Measurements from ENCODE around the gene CDC42BPB.

DNA sequence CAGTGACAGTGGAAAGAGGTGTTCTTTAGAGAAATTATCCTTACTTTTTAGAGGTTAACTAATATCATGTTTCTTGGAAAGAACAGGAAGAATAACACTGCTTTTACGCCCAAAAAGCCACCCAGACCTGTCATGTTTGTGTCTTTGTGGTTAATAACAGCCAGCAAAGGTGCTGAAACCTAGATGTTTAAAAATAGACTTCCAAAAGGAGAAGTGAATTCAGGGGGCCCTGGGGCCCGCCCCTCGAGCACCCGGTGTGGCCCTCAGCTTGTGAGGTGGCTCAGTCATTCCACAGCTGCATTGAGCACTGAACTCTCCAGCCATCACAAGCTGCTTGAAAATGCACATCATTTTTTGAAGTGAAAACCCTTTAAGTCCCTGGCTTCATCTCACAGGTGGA lies 155.7 kb downstream of the CDC42BPB start:
- TF ChIP-seq, protein P1, sequence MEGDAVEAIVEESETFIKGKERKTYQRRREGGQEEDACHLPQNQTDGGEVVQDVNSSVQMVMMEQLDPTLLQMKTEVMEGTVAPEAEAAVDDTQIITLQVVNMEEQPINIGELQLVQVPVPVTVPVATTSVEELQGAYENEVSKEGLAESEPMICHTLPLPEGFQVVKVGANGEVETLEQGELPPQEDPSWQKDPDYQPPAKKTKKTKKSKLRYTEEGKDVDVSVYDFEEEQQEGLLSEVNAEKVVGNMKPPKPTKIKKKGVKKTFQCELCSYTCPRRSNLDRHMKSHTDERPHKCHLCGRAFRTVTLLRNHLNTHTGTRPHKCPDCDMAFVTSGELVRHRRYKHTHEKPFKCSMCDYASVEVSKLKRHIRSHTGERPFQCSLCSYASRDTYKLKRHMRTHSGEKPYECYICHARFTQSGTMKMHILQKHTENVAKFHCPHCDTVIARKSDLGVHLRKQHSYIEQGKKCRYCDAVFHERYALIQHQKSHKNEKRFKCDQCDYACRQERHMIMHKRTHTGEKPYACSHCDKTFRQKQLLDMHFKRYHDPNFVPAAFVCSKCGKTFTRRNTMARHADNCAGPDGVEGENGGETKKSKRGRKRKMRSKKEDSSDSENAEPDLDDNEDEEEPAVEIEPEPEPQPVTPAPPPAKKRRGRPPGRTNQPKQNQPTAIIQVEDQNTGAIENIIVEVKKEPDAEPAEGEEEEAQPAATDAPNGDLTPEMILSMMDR (IDR thresholded peaks at IDR 0.05) = no peak
- TF ChIP-seq POLR2A (IDR thresholded peaks at IDR 0.05) = no peak
